NT2/D1 (cell line): Measurements from ENCODE around the gene MCAT.

Experiments used
- DNase-seq: peaks from one replicate; pipeline ENCODE4 v3.0.0-alpha.2; 2011; ENCODE audit warnings: low read depth, low spot score
- H3K27me3 ChIP-seq: 2 replicates; pipeline ENCODE4 v1.6.0; 2011; ENCODE audit warnings: mild to moderate bottlenecking; ENCODE audit not compliant: insufficient read length, insufficient read depth
- H3K36me3 ChIP-seq: 2 replicates; pipeline ENCODE4 v1.6.1; 2011; ENCODE audit warnings: mild to moderate bottlenecking, low read length, mixed read lengths; ENCODE audit not compliant: insufficient read depth, insufficient read length
- H3K4me1 ChIP-seq: 2 replicates; pipeline ENCODE4 v1.5.1; 2011; ENCODE audit not compliant: insufficient read depth, insufficient read length
- H3K4me3 ChIP-seq: 2 replicates; pipeline ENCODE4 v1.5.1; 2011; ENCODE audit warnings: low read depth; ENCODE audit not compliant: insufficient read length
- H3K9ac ChIP-seq: 2 replicates; pipeline ENCODE4 v1.6.0; 2011; ENCODE audit warnings: low read depth; ENCODE audit not compliant: insufficient read length
- H3K9me3 ChIP-seq: 2 replicates; pipeline ENCODE4 v1.5.1; 2011; ENCODE audit warnings: mild to moderate bottlenecking, low read length; ENCODE audit not compliant: insufficient read depth
- SUZ12 ChIP-seq: IDR thresholded peaks from 2 replicates; pipeline ENCODE4 v1.6.1; 2011; ENCODE audit not compliant: insufficient read length, insufficient read depth; ENCODE audit errors: extremely low read depth
- YY1 ChIP-seq: IDR thresholded peaks from 2 replicates; pipeline ENCODE4 v1.6.1; 2011; ENCODE audit not compliant: insufficient read length, insufficient read depth
- ZNF274 ChIP-seq: IDR thresholded peaks from 2 replicates; pipeline ENCODE4 v1.6.1; 2011; ENCODE audit warnings: mild to moderate bottlenecking, low read depth, low read length

The MCAT gene

GRCh38 chr22:43144949-43145348 is 1.8 kb upstream of the MCAT start:
- Histone ChIP-seq H3K9ac (no peak overlapping the region), H3K4me1 (no peaks in the 10 kb centered on the region), H3K36me3 (peaks cover 19% of the 10 kb centered on the region), H3K27me3 (no peaks in the 10 kb centered on the region), H3K9me3 (no peaks in the 10 kb centered on the region), H3K4me3 (no peak overlapping the region)
- no peak for DNase-seq
- no peak for TF ChIP-seq YY1
- TF ChIP-seq ZNF274, result no peak
- no peak for TF ChIP-seq SUZ12

DNA sequence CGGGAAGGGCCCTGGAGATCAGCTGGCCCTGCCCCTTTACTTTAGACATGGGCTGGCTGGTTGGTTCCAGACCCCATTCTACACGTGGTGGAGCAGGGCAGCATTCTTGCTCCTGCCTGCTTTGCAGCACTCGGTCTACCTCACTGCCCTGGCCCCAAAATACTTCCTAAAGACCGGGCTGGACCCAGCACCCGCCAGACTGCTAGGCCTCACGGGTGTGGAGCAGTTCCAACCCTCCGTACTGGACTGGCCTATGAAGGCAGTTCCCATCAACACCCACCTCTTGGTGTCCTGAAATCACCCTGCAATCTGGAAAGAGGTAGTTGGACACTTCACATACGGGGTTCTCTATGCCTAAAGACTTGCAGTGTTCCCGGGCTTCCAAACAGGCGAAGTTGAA is 6.4 kb downstream of the MCAT start:
- no peak overlapping the region for H3K9ac ChIP-seq
- H3K4me1 ChIP-seq, result peaks cover 2% of the 10 kb centered on the region
- no peaks in the 10 kb centered on the region for H3K9me3 ChIP-seq
- H3K27me3 ChIP-seq, result no peaks in the 10 kb centered on the region
- no peak overlapping the region for H3K4me3 ChIP-seq
- no peak for DNase-seq
- peaks cover 91% of the 10 kb centered on the region for H3K36me3 ChIP-seq
- TF ChIP-seq YY1 (no peak), ZNF274 (no peak), SUZ12 (no peak)

DNA sequence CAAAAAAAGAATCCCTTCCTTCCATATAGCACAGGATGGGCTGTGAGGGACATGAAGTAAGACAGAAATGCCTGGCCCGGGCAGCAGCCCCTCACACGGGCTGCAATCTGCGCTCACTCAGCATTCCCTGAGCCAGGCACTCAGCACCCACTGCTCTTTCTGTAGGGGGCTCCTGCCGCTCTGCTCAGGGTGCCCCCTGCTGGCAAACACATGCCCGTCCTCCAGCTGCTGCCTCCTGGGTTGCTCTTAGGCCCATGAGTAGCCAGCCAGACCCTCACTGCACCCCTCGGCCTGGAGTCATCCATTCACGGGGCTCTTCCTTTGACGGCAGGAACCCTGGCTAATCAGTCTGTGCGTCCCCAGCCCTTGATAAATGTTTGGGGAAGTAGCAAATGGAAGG is 6.9 kb downstream of the MCAT start:
- H3K36me3 ChIP-seq, result peaks cover 94% of the 10 kb centered on the region
- no peak overlapping the region for H3K9ac ChIP-seq
- no peak overlapping the region for H3K4me3 ChIP-seq
- H3K9me3 ChIP-seq, result no peaks in the 10 kb centered on the region
- H3K27me3 ChIP-seq, result no peaks in the 10 kb centered on the region
- DNase-seq, result peak; percentile 38
- no peak for TF ChIP-seq SUZ12
- no peak for TF ChIP-seq YY1
- TF ChIP-seq ZNF274, result no peak
- H3K4me1 ChIP-seq, result peaks cover 2% of the 10 kb centered on the region

DNA sequence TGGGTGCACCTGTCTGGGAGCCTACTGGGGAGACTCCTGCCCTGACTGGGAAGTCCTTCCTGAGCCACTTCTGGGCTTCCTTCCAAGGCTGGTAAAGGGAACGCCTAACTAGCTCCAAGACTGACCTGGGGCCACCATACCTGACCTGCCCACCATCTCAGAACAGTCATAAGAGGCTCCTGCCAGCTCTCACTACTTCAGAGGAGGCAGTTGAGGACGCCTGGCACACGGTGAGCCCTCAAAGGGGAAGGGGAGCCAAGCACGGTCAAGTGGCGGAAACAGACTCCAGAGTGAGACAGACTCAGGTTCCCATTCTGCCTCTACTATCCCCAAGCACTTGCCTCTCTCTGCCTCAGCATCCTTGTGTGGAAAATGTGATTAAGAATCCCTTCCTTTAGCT is 7.6 kb downstream of the MCAT start:
- TF ChIP-seq YY1, result no peak
- TF ChIP-seq SUZ12, result no peak
- TF ChIP-seq ZNF274, result no peak
- peaks cover 90% of the 10 kb centered on the region for H3K36me3 ChIP-seq
- DNase-seq, result no peak

DNA sequence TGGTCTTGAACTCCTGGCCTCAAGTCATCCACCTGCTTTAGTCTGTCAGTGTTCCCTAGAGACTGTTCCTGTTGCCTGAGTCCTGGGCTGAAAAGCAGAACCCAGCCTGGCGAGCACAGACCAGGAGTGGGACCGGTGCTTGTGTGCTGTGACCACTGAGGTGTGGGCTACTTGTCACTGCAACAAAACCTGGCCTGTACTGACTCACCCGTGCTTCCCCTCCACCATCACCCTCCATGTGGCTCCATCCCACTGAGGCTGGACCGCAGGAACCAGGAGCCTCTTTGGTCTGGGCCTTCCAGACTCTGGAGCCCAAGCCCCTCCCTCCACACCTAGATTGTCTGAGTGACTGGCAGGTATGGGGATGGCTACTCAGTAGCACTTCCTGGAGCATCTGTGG is 8.6 kb downstream of the MCAT start:
- no peak for DNase-seq
- Histone ChIP-seq H3K4me3 (no peak overlapping the region), H3K9ac (no peak overlapping the region), H3K9me3 (no peaks in the 10 kb centered on the region), H3K4me1 (peaks cover 5% of the 10 kb centered on the region), H3K36me3 (peaks cover 80% of the 10 kb centered on the region), H3K27me3 (no peaks in the 10 kb centered on the region)
- TF ChIP-seq SUZ12 (no peak), ZNF274 (no peak), YY1 (no peak)

More for the DNA sequence above, 7.6 kb downstream of the MCAT start:
- H3K4me3 ChIP-seq, result no peak overlapping the region
- no peaks in the 10 kb centered on the region for H3K9me3 ChIP-seq
- no peaks in the 10 kb centered on the region for H3K27me3 ChIP-seq
- H3K9ac ChIP-seq, result no peak overlapping the region
- peaks cover 2% of the 10 kb centered on the region for H3K4me1 ChIP-seq

DNA sequence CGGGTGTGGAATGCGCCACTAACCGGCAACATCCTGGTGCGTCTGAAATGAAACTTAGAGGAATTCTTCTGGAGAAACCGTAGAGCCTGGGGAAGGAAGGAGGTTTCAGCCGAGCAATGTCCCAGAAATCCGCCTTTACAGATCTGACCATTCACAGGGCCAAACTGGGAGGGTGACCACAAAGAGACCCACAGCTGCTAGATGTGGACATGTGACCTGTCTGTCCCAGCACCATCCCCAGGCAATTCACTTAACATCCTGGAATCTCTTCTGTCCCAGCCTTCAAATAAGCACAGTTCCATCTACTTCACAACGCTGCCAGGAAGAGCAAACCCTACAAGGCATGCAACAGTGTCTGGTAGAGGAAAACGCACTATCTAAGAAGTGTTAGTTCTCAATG is 9.8 kb downstream of the MCAT start:
- H3K9me3 ChIP-seq, result no peaks in the 10 kb centered on the region
- peaks cover 68% of the 10 kb centered on the region for H3K36me3 ChIP-seq
- H3K9ac ChIP-seq, result no peak overlapping the region
- TF ChIP-seq SUZ12, result no peak
- TF ChIP-seq YY1, result no peak
- TF ChIP-seq ZNF274, result no peak
- no peaks in the 10 kb centered on the region for H3K27me3 ChIP-seq
- no peak overlapping the region for H3K4me3 ChIP-seq
- DNase-seq, result no peak
- H3K4me1 ChIP-seq, result peaks cover 8% of the 10 kb centered on the region

GRCh38 chr22:43131773-43132501 is 11.3 kb downstream of the MCAT start:
- TF ChIP-seq SUZ12 (no peak), YY1 (no peak), ZNF274 (no peak)
- no peak for DNase-seq
- Histone ChIP-seq H3K4me3 (no peak overlapping the region), H3K9ac (no peak overlapping the region), H3K36me3 (peaks cover 55% of the 10 kb centered on the region), H3K27me3 (no peaks in the 10 kb centered on the region), H3K4me1 (peaks cover 14% of the 10 kb centered on the region), H3K9me3 (no peaks in the 10 kb centered on the region)
